K562 (cell line): ENCODE data around the gene RAD1. TPM values are rescaled to one million over a fixed set of nuclear protein-coding genes. Genes with fewer than 3 reads are reported as not detected.

Experiments
- ATAC-seq: fragments of 200-7000 bp; cut with Tn5 transposase; 3 replicates; pipeline ENCODE4 v1.9.1; 2020; ENCODE audit warnings: moderate library complexity
- BruUV-seq: library from RNA; stranded (reverse); fragments of 400-500 nt; replicated peaks from 2 replicates; lab custom pipeline; 2021; lab: Mats Ljungman, UMichigan
- CTCF ChIA-PET: fragments of 300-600 bp; formaldehyde crosslinking; extraction: SDS; loops from one replicate; lab custom pipeline; 2021; ENCODE audit warnings: low intra/inter-chr PET ratio; lab: Yijun Ruan, JAX
- POLR2A ChIA-PET: fragments of 300-600, 350-650 bp; sonication (Branson Sonifier 250); formaldehyde crosslinking; extraction: SDS; loops from one replicate; lab custom pipeline; 2021; ENCODE audit warnings: antibody characterized with exemption, inconsistent platforms; lab: Yijun Ruan, JAX
- DNase-seq, 4 experiments: peaks; one replicate each; pipeline versions ENCODE4 v3.0.0 to v3.0.0-alpha.2; 2011 to 2018; ENCODE audit warnings: low spot score in 3 of 4, mixed read lengths in 3 of 4; ENCODE audit errors: extremely low read depth in 1 of 4
- FAIRE-seq: peaks from 2 replicates; lab custom pipeline; 2011; peaks lifted over from hg19 to GRCh38; lab: Jason Lieb, UNC
- H2AFZ ChIP-seq: 2 replicates; pipeline ENCODE4 v1.6.0; 2011; ENCODE audit warnings: low read depth, low read length, control low read depth, inconsistent platforms
- H3K27ac ChIP-seq: fragments of 200-600 bp; 3 replicates; pipeline ENCODE4 v1.8.0; 2011; ENCODE audit warnings: low read depth, mild to moderate bottlenecking, control low read depth, inconsistent platforms, low read length, moderate library complexity, mixed read lengths; ENCODE audit errors: extremely low read depth
- H3K27me3 ChIP-seq, 2 experiments: fragments of 300-600 bp in 1 of 2; 2 replicates in 1 of 2; 3 replicates in 1 of 2; pipeline versions ENCODE4 v1.6.0 to v1.8.0; 2011; ENCODE audit warnings: inconsistent platforms in 2 of 2, low read length in 2 of 2, mild to moderate bottlenecking in 1 of 2, mixed read lengths in 1 of 2, moderate library complexity in 1 of 2; ENCODE audit not compliant: control insufficient read depth in 2 of 2, insufficient read depth in 2 of 2
- H3K36me3 ChIP-seq: fragments of 300-600 bp; 3 replicates; pipeline ENCODE4 v1.8.0; 2011; ENCODE audit warnings: mild to moderate bottlenecking, low read length, inconsistent platforms; ENCODE audit not compliant: control insufficient read depth, insufficient read depth
- H3K4me1 ChIP-seq, 2 experiments: fragments of 200-600 bp in 1 of 2; replicated peaks in 1 of 2; 2 replicates in 1 of 2; 3 replicates in 1 of 2; pipeline versions ENCODE4 v1.5.1 to v1.8.0; 2011; ENCODE audit warnings: inconsistent platforms in 2 of 2, low read length in 2 of 2, mild to moderate bottlenecking in 1 of 2, mixed read lengths in 1 of 2, moderate library complexity in 1 of 2; ENCODE audit not compliant: control insufficient read depth in 2 of 2, insufficient read depth in 2 of 2
- H3K4me2 ChIP-seq: 2 replicates; pipeline ENCODE4 v1.6.1; 2011; ENCODE audit warnings: low read length, control low read depth, inconsistent platforms, mixed read lengths; ENCODE audit not compliant: insufficient read depth
- H3K4me3 ChIP-seq: fragments of 200-600 bp; sonication (generic), shearing (Covaris generic); 2 replicates; pipeline ENCODE4 v1.5.1; 2016; ENCODE audit warnings: control low read depth, inconsistent platforms
- H3K79me2 ChIP-seq: fragments of 200-600 bp; 3 replicates; pipeline ENCODE4 v1.8.0; 2011; ENCODE audit warnings: low read length, inconsistent platforms; ENCODE audit not compliant: control insufficient read depth, insufficient read depth
- H3K9ac ChIP-seq, 2 experiments: 2 replicates each; pipeline versions ENCODE4 v1.6.0 to v1.6.1; 2011; ENCODE audit warnings: low read depth in 2 of 2, low read length in 2 of 2, control low read depth in 1 of 2, inconsistent platforms in 1 of 2, mild to moderate bottlenecking in 1 of 2, mixed read lengths in 1 of 2; ENCODE audit not compliant: insufficient read depth in 1 of 2
- H3K9me1 ChIP-seq: one replicate; pipeline ENCODE4 v1.6.0; 2011; ENCODE audit warnings: inconsistent platforms, mild to moderate bottlenecking, low read length, moderate library complexity; ENCODE audit not compliant: control insufficient read depth, insufficient read depth
- H3K9me3 ChIP-seq: replicated peaks from 2 replicates; pipeline ENCODE4 v1.5.1; 2011; ENCODE audit warnings: low read depth, low read length, inconsistent platforms; ENCODE audit not compliant: control insufficient read depth, insufficient read depth
- H4K20me1 ChIP-seq: replicated peaks from 2 replicates; pipeline ENCODE4 v1.6.1; 2011; ENCODE audit warnings: low read length, inconsistent platforms, mixed read lengths; ENCODE audit not compliant: control insufficient read depth, insufficient read depth
- ARID1B ChIP-seq: fragments of 450-650 bp; IDR thresholded peaks from 2 replicates; pipeline ENCODE4 v1.6.1; 2016; ENCODE audit warnings: antibody characterized with exemption, mild to moderate bottlenecking, inconsistent platforms
- BRCA1 ChIP-seq, 2 experiments: fragments of 450-650 bp in 1 of 2; sonication (generic) in 1 of 2; formaldehyde crosslinking in 1 of 2; IDR thresholded peaks; 2 replicates each; pipeline versions ENCODE4 v1.5.0 to v1.6.1; 2017 to 2020; ENCODE audit warnings: mild to moderate bottlenecking in 1 of 2, missing genetic modification reagents in 1 of 2
- EHMT2 ChIP-seq: fragments of 450-650 bp; IDR thresholded peaks from 2 replicates; pipeline ENCODE4 v1.6.1; 2018; ENCODE audit warnings: antibody characterized with exemption
- FUS ChIP-seq: fragments of 200-400 bp; formaldehyde crosslinking; optimal IDR thresholded peaks from 2 replicates; pipeline ENCODE3; 2017; ENCODE audit warnings: low read depth, low read length
- MAFK ChIP-seq: IDR thresholded peaks from 2 replicates; pipeline ENCODE4 v1.6.1; 2011; ENCODE audit warnings: low read length, improper control_type of control experiment
- NFXL1 ChIP-seq: fragments of 450-650 bp; formaldehyde crosslinking; IDR thresholded peaks from 2 replicates; pipeline ENCODE4 v1.4.0; 2021; ENCODE audit warnings: mild to moderate bottlenecking
- PCBP1 ChIP-seq: fragments of 200-400 bp; formaldehyde crosslinking; IDR thresholded peaks from 2 replicates; pipeline ENCODE4 v1.6.1; 2018; ENCODE audit warnings: mild to moderate bottlenecking, low read depth, low read length; ENCODE audit not compliant: poor library complexity, severe bottlenecking
- PURB ChIP-seq: sonication (generic); formaldehyde crosslinking; IDR thresholded peaks from 2 replicates; pipeline ENCODE4 v1.9.0; 2021; ENCODE audit warnings: low read depth, mild to moderate bottlenecking, missing genetic modification reagents
- RAD21 ChIP-seq, 2 experiments: fragments of 250-450 bp in 1 of 2; fragments of 450-650 bp in 1 of 2; sonication (Bioruptor Pico) in 1 of 2; formaldehyde crosslinking in 1 of 2; IDR thresholded peaks in 1 of 2; conservative IDR thresholded peaks in 1 of 2; 2 replicates each; pipeline versions ENCODE4 v1.4.0 to v1.8.0; 2020 to 2022; ENCODE audit warnings: mild to moderate bottlenecking in 2 of 2, moderate library complexity in 1 of 2
- RBM34 ChIP-seq: fragments of 200-400 bp; formaldehyde crosslinking; IDR thresholded peaks from 2 replicates; pipeline ENCODE4 v1.6.1; 2018; ENCODE audit warnings: low read length, borderline replicate concordance; ENCODE audit not compliant: insufficient read depth
- SMAD1 ChIP-seq: fragments of 150-350 bp; IDR thresholded peaks from 2 replicates; pipeline ENCODE4 v1.6.1; 2014; ENCODE audit warnings: low read length, low read depth; ENCODE audit not compliant: partially characterized antibody
- THRAP3 ChIP-seq: fragments of 450-650 bp; IDR thresholded peaks from 2 replicates; pipeline ENCODE4 v1.6.1; 2016; ENCODE audit warnings: mild to moderate bottlenecking, inconsistent platforms, borderline replicate concordance
- ZBTB8A ChIP-seq: fragments of 450-650 bp; IDR thresholded peaks from 2 replicates; pipeline ENCODE4 v1.6.1; 2018; ENCODE audit warnings: mild to moderate bottlenecking, moderate library complexity; ENCODE audit not compliant: partially characterized antibody
- ZNF766 ChIP-seq: fragments of 200-800 bp; sonication (Bioruptor generic); conservative IDR thresholded peaks from 2 replicates; pipeline ENCODE4 v1.6.1; 2016; ENCODE audit warnings: missing genetic modification characterization, missing compliant biosample characterization
- in situ Hi-C: fragments of 300-500 bp; cut with MboI; formaldehyde crosslinking; loops from 4 replicates; pipeline ENCODE4 v1.15.0; 2018; ENCODE audit warnings: inconsistent platforms, mixed read lengths
- intact Hi-C: fragments of 100-400 bp; cut with micrococcal nuclease; formaldehyde crosslinking; loops from 2 replicates; pipeline ENCODE4 v1.14.2; 2022
- polyA plus RNA-seq, 8 experiments: library from polyadenylated mRNA; depleted of rRNA in 4 of 8; stranded (reverse) in 5 of 8; unstranded in 3 of 8; fragments of >200 nt; fragmentation: Nextera tagmentation in 2 of 8; fragmentation: Illumina TruSeq in 1 of 8; extraction: Ambion mirVana in 2 of 8; extraction: Trizol in 1 of 8; gene quantifications; 2 replicates each; pipeline versions ENCODE4 v1.2.1 to v1.2.3, GENCODE V29; 2011 to 2014; ENCODE audit warnings: inconsistent platforms in 1 of 8, missing spikeins in 1 of 8
- total RNA-seq, 7 experiments: library from RNA; depleted of rRNA in 6 of 7; stranded (reverse); fragments of >200 nt in 6 of 7; fragmentation: Illumina TruSeq in 2 of 7; extraction: Trizol in 2 of 7; gene quantifications; 2 replicates each; pipeline versions ENCODE4 v1.2.1 to v1.2.3, GENCODE V29; 2011 to 2021; ENCODE audit warnings: low replicate concordance in 1 of 7
- TF ChIP-seq, protein P1 (sequence below): fragments of 450-650 bp; IDR thresholded peaks from 2 replicates; pipeline ENCODE4 v1.7.0; 2016; ENCODE audit warnings: borderline replicate concordance
- TF ChIP-seq, protein P2 (sequence below): fragments of 250-450 bp; sonication (Bioruptor Pico); IDR thresholded peaks from 2 replicates; pipeline ENCODE4 v1.8.0; 2022; ENCODE audit warnings: moderate library complexity, mild to moderate bottlenecking, inconsistent platforms
- TF ChIP-seq, protein P3 (sequence below): IDR thresholded peaks from 2 replicates; pipeline ENCODE4 v1.6.1; 2011; ENCODE audit not compliant: insufficient read length; ENCODE audit errors: extremely low read depth
- TF ChIP-seq, protein P4 (sequence below): fragments of 450-650 bp; formaldehyde crosslinking; IDR thresholded peaks from 2 replicates; pipeline ENCODE4 v1.4.0; 2020; ENCODE audit warnings: mild to moderate bottlenecking, moderate library complexity

RAD1 gene
- total and polyA plus RNA-seq, 9 of the 15 experiments (the other 6 are each of a cell fraction or from before 2014, with no cell fraction given), result 44.5 to 148 (median 60.8) TPM

DNA sequence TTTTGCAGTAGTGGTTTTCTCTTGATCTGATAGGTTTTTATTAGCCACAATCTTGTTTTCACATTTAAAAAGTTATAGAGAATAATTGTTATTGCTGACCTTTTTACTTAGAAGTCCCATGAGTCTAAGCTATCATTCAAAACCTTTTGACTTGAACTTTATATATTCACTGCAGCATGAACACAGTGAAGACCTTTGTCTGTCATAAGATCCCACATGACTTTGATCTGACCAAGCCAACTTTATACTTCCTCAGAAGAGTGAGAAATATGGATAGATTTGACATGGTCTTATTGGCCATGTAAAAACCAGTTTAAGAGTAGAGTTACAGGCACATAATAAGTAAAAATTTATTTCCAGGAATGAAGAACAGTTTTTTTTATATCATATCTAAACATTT lies 34.1 kb downstream of the RAD1 start (continued):
- TF ChIP-seq, protein P1, sequence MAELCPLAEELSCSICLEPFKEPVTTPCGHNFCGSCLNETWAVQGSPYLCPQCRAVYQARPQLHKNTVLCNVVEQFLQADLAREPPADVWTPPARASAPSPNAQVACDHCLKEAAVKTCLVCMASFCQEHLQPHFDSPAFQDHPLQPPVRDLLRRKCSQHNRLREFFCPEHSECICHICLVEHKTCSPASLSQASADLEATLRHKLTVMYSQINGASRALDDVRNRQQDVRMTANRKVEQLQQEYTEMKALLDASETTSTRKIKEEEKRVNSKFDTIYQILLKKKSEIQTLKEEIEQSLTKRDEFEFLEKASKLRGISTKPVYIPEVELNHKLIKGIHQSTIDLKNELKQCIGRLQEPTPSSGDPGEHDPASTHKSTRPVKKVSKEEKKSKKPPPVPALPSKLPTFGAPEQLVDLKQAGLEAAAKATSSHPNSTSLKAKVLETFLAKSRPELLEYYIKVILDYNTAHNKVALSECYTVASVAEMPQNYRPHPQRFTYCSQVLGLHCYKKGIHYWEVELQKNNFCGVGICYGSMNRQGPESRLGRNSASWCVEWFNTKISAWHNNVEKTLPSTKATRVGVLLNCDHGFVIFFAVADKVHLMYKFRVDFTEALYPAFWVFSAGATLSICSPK, result no peak
- no peak for TF ChIP-seq ZBTB8A
- TF ChIP-seq ZNF766 (CRISPR knock-in tag), result no peak

DNA sequence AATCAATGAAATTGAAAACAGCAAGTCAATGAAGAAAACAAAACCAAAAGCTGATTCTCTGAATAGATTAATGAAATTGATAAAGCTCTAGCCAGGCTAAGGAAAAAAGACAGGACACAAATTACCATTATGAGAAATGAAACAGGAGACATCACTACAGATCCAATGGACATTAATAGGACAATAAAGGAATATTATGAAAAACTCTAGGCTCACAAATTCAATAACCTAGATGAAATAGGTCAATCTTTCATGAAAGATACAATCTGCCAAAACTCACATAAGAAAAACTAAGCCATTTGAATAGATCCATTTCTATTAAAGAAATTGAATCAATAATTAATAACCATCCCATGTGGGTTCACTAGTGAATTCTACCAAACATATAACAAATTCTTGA lies 39.0 kb downstream of the RAD1 start:
- TF ChIP-seq, protein P2, sequence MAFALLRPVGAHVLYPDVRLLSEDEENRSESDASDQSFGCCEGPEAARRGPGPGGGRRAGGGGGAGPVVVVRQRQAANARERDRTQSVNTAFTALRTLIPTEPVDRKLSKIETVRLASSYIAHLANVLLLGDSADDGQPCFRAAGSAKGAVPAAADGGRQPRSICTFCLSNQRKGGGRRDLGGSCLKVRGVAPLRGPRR (CRISPR knock-in tag), result no peak
- TF ChIP-seq BRCA1 (IDR thresholded peaks at IDR 0.05), result no peak
- no peak for TF ChIP-seq BRCA1 (CRISPR knock-in tag; IDR thresholded peaks at IDR 0.05)
- TF ChIP-seq, protein P3, sequence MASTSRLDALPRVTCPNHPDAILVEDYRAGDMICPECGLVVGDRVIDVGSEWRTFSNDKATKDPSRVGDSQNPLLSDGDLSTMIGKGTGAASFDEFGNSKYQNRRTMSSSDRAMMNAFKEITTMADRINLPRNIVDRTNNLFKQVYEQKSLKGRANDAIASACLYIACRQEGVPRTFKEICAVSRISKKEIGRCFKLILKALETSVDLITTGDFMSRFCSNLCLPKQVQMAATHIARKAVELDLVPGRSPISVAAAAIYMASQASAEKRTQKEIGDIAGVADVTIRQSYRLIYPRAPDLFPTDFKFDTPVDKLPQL, result no peak
- TF ChIP-seq FUS, result no peak
- no peak for TF ChIP-seq PCBP1
- no peak for TF ChIP-seq RBM34
- no peak for TF ChIP-seq EHMT2
- TF ChIP-seq ARID1B, result no peak
- no peak for TF ChIP-seq THRAP3
- no peak for TF ChIP-seq MAFK
- no peak for TF ChIP-seq PURB (CRISPR knock-in tag)
- TF ChIP-seq NFXL1 (CRISPR knock-in tag), result no peak
- TF ChIP-seq, protein P4, sequence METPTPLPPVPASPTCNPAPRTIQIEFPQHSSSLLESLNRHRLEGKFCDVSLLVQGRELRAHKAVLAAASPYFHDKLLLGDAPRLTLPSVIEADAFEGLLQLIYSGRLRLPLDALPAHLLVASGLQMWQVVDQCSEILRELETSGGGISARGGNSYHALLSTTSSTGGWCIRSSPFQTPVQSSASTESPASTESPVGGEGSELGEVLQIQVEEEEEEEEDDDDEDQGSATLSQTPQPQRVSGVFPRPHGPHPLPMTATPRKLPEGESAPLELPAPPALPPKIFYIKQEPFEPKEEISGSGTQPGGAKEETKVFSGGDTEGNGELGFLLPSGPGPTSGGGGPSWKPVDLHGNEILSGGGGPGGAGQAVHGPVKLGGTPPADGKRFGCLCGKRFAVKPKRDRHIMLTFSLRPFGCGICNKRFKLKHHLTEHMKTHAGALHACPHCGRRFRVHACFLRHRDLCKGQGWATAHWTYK (CRISPR knock-in tag), result no peak
- TF ChIP-seq SMAD1, result no peak
- TF ChIP-seq RAD21 (CRISPR knock-in tag; conservative IDR thresholded peaks at IDR 0.05 in 1 of 2, IDR thresholded peaks at IDR 0.05 in 1 of 2), result no peak
- Histone ChIP-seq H3K9me3 (no peaks in the 10 kb centered on the region), H2AFZ (no peak overlapping the region), H3K9ac (no peak overlapping the region), H4K20me1 (no peaks in the 10 kb centered on the region), H3K4me2 (no peak overlapping the region), H3K9me1 (no peaks in the 10 kb centered on the region), H3K27ac (no peak overlapping the region), H3K4me1 (no peaks in the 10 kb centered on the region; a peak in 1 of 5 replicates), H3K27me3 (no peaks in the 10 kb centered on the region), H3K79me2 (no peaks in the 10 kb centered on the region), H3K36me3 (no peaks in the 10 kb centered on the region), H3K4me3 (no peak overlapping the region)
- FAIRE-seq, result no peak
- in situ Hi-C loops (no loop called here), intact Hi-C loops (no loop called here)
- ChIA-PET CTCF (no interaction called here), POLR2A (interaction anchor here (0.5 kb wide), 1 partner anchor 111 kb away, joined by 3 read pairs; no protein-coding TSS in a partner anchor)
- no peak for ATAC-seq
- DNase-seq, result no peak
- BruUV-seq, result no TSS peak
